IPS-20b (cell line): ENCODE measurements around the gene RAB36.

ENCODE experiments used
- H3K27ac ChIP-seq: one replicate; pipeline ENCODE4 v1.5.1; 2013; ENCODE audit warnings: low read length
- H3K27me3 ChIP-seq: 2 replicates; pipeline ENCODE4 v1.6.1; 2013; ENCODE audit warnings: mild to moderate bottlenecking, low read length, inconsistent platforms; ENCODE audit not compliant: insufficient read depth
- H3K36me3 ChIP-seq: 2 replicates; pipeline ENCODE4 v1.6.1; 2013; ENCODE audit warnings: low read depth, mild to moderate bottlenecking, inconsistent platforms, low read length, moderate library complexity; ENCODE audit not compliant: insufficient read depth
- H3K4me1 ChIP-seq: 2 replicates; pipeline ENCODE4 v1.6.1; 2013; ENCODE audit warnings: mild to moderate bottlenecking, control low read depth, inconsistent platforms, low read length, moderate library complexity; ENCODE audit not compliant: insufficient read depth
- H3K4me3 ChIP-seq: 2 replicates; pipeline ENCODE4 v1.5.1; 2013; ENCODE audit warnings: mild to moderate bottlenecking, low read length, inconsistent platforms
- H3K9ac ChIP-seq: 2 replicates; pipeline ENCODE4 v1.6.1; 2013; ENCODE audit warnings: low read depth, mild to moderate bottlenecking, inconsistent platforms, low read length, moderate library complexity
- H3K9me3 ChIP-seq: 2 replicates; pipeline ENCODE4 v1.6.1; 2013; ENCODE audit warnings: mild to moderate bottlenecking, low read depth, low read length, inconsistent platforms; ENCODE audit not compliant: insufficient read depth

Gene RAB36

DNA sequence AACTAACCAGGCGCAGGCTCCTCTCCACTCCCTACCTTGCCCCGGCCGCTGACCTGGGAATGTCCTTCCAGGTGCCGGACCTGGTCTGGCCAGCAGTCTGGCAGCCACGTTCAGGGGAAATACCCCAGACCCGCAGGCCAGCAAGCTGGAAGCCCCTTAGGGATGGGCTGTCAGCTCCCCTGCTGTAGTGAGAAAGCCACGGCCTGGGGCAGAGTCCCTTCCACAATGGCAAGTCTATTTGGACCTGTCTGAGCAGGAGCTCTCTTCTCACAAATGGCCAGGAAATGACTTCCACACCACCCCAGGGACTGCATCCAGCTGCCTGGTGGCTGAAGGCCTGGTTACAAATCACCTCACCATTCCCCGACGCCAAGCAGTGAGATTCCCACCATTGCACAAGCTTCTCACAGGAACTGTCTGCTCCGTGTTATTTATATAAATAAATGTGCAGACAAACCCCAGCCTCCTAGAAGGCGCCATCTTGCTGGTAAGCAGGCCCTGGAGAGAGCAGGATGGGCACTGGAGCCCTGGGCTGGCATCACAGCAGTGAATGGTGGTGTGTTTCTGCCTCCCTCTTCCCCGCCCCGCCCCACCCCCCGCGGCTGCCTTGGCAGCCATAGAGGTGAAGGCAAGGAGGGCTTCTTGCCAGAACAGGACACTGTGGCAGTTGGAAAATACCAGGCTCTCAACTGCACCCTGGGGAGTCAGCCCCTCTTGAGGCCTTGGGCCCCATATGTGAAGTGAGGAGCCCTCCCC, 27.2 kb upstream of the RAB36 start:
- peaks cover 22% of the 10 kb centered on the region; the same call in 1 of the 2 replicates for H3K27me3 ChIP-seq

DNA sequence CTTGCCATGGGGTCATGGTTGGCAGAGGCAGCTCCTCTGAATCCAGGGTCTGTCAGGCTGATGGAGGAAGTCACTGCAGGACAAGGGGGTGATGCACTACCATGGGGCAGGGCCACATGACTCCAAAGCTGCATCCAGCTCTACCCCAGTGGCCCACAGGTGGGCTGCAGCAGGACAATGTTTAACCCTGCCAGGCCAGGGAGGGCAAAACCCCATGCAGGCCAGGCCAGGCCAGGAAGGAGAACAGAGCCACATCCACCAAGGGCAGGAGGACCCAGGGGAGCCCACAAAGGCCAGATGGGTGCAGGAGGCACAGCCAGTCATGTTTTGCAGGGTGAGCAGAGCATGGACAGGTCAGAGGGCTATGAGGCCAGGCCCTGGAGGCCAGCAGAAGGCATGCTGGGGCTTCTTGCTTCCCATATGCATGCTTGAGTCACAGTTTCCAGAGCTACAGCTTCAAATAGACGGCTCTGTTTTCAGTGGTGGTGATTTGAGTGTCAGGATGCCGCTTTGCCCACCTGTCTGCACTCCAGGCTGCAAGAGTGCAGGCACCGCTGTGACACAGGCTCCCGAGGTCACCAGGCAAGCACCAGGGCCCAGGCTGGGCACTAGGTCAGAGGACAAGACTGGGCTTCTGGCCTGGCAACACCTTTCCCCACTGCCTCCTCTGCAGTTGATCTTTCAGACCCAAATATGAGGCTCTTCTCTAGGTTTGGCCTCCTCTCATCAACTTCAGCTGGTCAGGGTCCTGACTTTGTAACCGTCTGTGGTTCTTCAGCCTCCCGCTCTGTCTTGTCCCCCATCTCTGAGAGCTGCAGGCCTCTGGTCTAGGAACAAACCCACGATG, 26.4 kb upstream of the RAB36 start:
- H3K4me1 ChIP-seq, result no peaks in the 10 kb centered on the region
- no peak overlapping the region for H3K27ac ChIP-seq
- H3K27me3 ChIP-seq, result peaks cover 25% of the 10 kb centered on the region; the same call in 1 of the 2 replicates
- no peaks in the 10 kb centered on the region for H3K9me3 ChIP-seq
- no peak overlapping the region for H3K4me3 ChIP-seq
- no peaks in the 10 kb centered on the region for H3K36me3 ChIP-seq
- no peak overlapping the region for H3K9ac ChIP-seq

More for the DNA sequence above, 27.2 kb upstream of the RAB36 start:
- Histone ChIP-seq H3K36me3 (no peaks in the 10 kb centered on the region), H3K4me3 (no peak overlapping the region), H3K4me1 (no peaks in the 10 kb centered on the region), H3K9ac (no peak overlapping the region), H3K9me3 (no peaks in the 10 kb centered on the region), H3K27ac (no peak overlapping the region)

- Histone ChIP-seq H3K27ac (no peak overlapping the region), H3K9me3 (no peaks in the 10 kb centered on the region), H3K4me3 (no peak overlapping the region), H3K9ac (no peak overlapping the region), H3K4me1 (no peaks in the 10 kb centered on the region), H3K36me3 (no peaks in the 10 kb centered on the region), H3K27me3 (peaks cover 25% of the 10 kb centered on the region; the same call in 1 of the 2 replicates)
These were observed 25.5 kb upstream of the RAB36 start for GRCh38 chr22:23119494-23120414.

GRCh38 chr22:23120415-23120899, 24.8 kb upstream of the RAB36 start:
- Histone ChIP-seq H3K27ac (no peak overlapping the region), H3K9ac (no peak overlapping the region), H3K4me1 (no peaks in the 10 kb centered on the region), H3K4me3 (no peak overlapping the region), H3K36me3 (no peaks in the 10 kb centered on the region), H3K9me3 (no peaks in the 10 kb centered on the region), H3K27me3 (peaks cover 25% of the 10 kb centered on the region; the same call in 1 of the 2 replicates)

- no peak overlapping the region for H3K9ac ChIP-seq
- H3K27me3 ChIP-seq, result peaks cover 25% of the 10 kb centered on the region; the same call in 1 of the 2 replicates
- H3K4me1 ChIP-seq, result no peaks in the 10 kb centered on the region
- no peaks in the 10 kb centered on the region for H3K9me3 ChIP-seq
- no peaks in the 10 kb centered on the region for H3K36me3 ChIP-seq
- no peak overlapping the region for H3K27ac ChIP-seq
- H3K4me3 ChIP-seq, result no peak overlapping the region
These were observed 24.3 kb upstream of the RAB36 start for GRCh38 chr22:23121000-23121421.

DNA sequence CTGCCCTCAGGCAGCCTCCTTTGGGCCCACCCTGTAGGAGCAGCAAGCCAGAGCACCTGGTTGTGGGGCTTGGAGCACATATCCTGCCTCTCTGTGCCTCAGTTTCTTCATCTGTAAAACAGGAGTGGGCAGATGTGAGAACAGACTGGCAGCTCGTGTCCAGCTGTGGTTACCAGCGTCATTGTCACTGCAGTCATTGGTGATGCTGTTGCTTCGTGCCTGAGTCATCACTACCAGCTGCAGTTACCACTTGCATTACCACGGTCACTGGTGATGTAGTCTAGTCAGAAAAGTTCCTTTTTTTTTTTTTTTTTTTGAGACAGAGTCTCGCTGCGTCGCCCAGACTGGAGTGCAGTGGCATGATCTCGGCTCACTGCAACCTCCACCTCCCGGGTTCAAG, 23.9 kb upstream of the RAB36 start:
- H3K4me3 ChIP-seq, result no peak overlapping the region
- no peaks in the 10 kb centered on the region for H3K9me3 ChIP-seq
- no peak overlapping the region for H3K27ac ChIP-seq
- no peaks in the 10 kb centered on the region for H3K36me3 ChIP-seq
- no peaks in the 10 kb centered on the region for H3K4me1 ChIP-seq
- no peak overlapping the region for H3K9ac ChIP-seq
- H3K27me3 ChIP-seq, result peaks cover 25% of the 10 kb centered on the region; the same call in 1 of the 2 replicates

- Histone ChIP-seq H3K27ac (no peak overlapping the region), H3K4me1 (no peaks in the 10 kb centered on the region), H3K4me3 (no peak overlapping the region), H3K27me3 (peaks cover 25% of the 10 kb centered on the region; the same call in 1 of the 2 replicates), H3K36me3 (no peaks in the 10 kb centered on the region), H3K9me3 (no peaks in the 10 kb centered on the region), H3K9ac (no peak overlapping the region)
These were observed 22.9 kb upstream of the RAB36 start for GRCh38 chr22:23122216-23122957.

DNA sequence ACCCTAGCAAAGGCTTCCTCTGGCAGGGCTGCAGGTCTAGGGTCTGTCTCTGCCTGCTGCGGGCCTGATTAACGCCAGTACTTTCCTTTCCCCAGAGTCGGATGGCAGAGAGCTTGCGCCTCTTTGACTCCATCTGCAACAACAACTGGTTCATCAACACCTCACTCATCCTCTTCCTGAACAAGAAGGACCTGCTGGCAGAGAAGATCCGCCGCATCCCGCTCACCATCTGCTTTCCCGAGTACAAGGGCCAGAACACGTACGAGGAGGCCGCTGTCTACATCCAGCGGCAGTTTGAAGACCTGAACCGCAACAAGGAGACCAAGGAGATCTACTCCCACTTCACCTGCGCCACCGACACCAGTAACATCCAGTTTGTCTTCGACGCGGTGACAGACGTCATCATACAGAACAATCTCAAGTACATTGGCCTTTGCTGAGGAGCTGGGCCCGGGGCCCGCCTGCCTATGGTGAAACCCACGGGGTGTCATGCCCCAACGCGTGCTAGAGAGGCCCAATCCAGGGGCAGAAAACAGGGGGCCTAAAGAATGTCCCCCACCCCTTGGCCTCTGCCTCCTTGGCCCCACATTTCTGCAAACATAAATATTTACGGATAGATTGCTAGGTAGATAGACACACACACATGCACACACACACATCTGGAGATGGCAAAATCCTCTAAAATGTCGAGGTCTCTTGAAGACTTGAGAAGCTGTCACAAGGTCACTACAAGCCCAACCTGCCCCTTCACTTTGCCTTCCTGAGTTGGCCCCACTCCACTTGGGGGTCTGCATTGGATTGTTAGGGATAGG, 22.1 kb upstream of the RAB36 start:
- Histone ChIP-seq H3K4me3 (no peak overlapping the region), H3K9me3 (no peaks in the 10 kb centered on the region), H3K27me3 (peaks cover 25% of the 10 kb centered on the region; the same call in 1 of the 2 replicates), H3K9ac (no peak overlapping the region), H3K4me1 (no peaks in the 10 kb centered on the region), H3K27ac (no peak overlapping the region), H3K36me3 (no peaks in the 10 kb centered on the region)

DNA sequence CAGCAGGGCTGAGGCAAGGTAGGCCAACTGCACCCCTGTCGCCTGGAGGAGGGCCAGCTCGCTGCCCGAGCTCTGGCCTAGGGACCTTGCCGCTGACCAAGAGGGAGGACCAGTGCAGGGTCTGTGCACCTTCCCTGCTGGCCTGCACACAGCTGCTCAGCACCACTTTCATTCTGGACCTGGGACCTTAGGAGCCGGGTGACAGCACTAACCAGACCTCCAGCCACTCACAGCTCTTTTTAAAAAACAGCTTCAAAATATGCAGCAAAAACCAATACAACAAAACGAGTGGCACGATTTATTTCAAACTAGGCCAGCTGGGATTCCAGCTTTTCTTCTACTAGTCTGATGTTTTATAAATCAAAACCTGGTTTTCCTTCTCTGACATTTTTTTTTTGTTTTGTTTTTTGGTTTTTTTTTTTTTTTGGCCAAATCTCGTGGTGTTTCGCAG, 21.4 kb upstream of the RAB36 start:
- H3K9ac ChIP-seq, result no peak overlapping the region
- no peak overlapping the region for H3K27ac ChIP-seq
- no peaks in the 10 kb centered on the region for H3K4me1 ChIP-seq
- no peaks in the 10 kb centered on the region for H3K9me3 ChIP-seq
- no peaks in the 10 kb centered on the region for H3K36me3 ChIP-seq
- H3K27me3 ChIP-seq, result peaks cover 25% of the 10 kb centered on the region; the same call in 1 of the 2 replicates
- no peak overlapping the region for H3K4me3 ChIP-seq
